SKM-1 treated with dmso at 0.1 percent for 144 hours (cell line): Measurements from ENCODE around the gene EIPR1.
"Not testable (repeated sequence)": the region's sequence is repeated elsewhere in the genome, so short reads cannot be mapped to it uniquely, and the experiment has no call there.

Experiments used
- DNase-seq: peaks from one replicate; lab custom pipeline; 2025; ENCODE audit not compliant: unreplicated experiment; lab: John Stamatoyannopoulos, UW

Gene EIPR1

GRCh38 chr2:3291113-3291512 is 86.5 kb downstream of the EIPR1 start:
- no peak for DNase-seq

- DNase-seq = no peak
These were observed 87.0 kb downstream of the EIPR1 start for GRCh38 chr2:3290655-3291054.

GRCh38 chr2:3289971-3290370 is 87.6 kb downstream of the EIPR1 start:
- no peak for DNase-seq

- no peak for DNase-seq
These were observed 88.1 kb downstream of the EIPR1 start for GRCh38 chr2:3289526-3289925.

DNA sequence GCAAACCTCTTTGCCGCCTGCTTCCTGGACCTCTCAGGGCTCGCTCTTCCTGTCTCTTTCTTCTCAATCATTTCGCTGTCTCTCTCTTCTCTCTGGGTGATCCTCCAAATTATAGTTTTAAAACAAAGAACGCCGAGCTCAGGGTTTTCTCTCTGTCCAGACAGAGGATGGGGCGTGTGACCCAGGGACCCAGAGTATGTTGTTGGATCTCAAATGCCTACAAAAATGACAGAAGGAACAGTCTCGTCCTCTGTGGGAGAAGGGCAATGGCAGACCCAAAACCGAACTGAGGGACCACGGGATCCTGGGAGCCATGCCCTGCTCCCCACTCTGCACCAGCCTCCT is 88.5 kb downstream of the EIPR1 start:
- DNase-seq = no peak

GRCh38 chr2:3288470-3289170 is 89.0 kb downstream of the EIPR1 start:
- DNase-seq = no peak

- no peak for DNase-seq
These were observed 89.7 kb downstream of the EIPR1 start for GRCh38 chr2:3287896-3288295.

GRCh38 chr2:3286646-3287036 is 91.0 kb downstream of the EIPR1 start:
- DNase-seq = not testable (repeated sequence)

GRCh38 chr2:3285901-3286645 is 91.5 kb downstream of the EIPR1 start:
- no peak for DNase-seq

GRCh38 chr2:3284657-3285630 is 92.7 kb downstream of the EIPR1 start:
- no peak for DNase-seq

DNA sequence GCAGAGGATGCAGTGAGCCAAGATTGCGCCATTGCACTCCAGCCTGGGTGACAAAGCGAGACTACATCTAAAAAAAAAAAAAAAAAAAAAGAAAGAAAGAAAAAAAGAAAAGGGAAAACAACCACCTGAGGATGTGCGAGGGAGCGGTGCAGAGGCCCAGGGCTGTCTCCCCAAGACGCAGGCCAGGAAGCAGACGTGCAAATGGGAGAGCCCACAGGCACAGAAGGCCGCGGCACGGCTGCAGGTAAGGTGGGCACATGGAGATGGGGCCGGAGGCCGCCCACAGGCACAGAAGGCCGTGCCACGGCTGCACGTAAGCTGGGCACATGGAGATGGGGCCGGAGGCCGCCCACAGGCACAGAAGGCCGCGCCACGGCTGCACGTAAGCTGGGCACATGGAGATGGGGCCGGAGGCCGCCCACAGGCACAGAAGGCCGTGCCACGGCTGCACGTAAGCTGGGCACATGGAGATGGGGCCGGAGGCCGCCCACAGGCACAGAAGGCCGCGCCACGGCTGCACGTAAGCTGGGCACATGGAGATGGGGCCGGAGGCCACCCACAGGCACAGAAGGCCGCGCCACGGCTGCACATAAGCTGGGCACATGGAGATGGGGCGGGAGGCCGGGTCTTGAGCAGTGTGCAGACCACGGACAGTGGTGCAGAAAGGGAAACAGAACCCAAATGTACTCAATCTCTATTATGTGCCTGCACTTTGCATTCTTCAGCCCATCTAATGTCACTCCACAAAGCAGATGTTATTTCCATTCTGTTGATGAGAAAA is 93.6 kb downstream of the EIPR1 start:
- not testable (repeated sequence) for DNase-seq

- DNase-seq = no peak
These were observed 94.4 kb downstream of the EIPR1 start for GRCh38 chr2:3283206-3283605.

- no peak for DNase-seq
These were observed 95.3 kb downstream of the EIPR1 start for GRCh38 chr2:3282056-3282998.

DNA sequence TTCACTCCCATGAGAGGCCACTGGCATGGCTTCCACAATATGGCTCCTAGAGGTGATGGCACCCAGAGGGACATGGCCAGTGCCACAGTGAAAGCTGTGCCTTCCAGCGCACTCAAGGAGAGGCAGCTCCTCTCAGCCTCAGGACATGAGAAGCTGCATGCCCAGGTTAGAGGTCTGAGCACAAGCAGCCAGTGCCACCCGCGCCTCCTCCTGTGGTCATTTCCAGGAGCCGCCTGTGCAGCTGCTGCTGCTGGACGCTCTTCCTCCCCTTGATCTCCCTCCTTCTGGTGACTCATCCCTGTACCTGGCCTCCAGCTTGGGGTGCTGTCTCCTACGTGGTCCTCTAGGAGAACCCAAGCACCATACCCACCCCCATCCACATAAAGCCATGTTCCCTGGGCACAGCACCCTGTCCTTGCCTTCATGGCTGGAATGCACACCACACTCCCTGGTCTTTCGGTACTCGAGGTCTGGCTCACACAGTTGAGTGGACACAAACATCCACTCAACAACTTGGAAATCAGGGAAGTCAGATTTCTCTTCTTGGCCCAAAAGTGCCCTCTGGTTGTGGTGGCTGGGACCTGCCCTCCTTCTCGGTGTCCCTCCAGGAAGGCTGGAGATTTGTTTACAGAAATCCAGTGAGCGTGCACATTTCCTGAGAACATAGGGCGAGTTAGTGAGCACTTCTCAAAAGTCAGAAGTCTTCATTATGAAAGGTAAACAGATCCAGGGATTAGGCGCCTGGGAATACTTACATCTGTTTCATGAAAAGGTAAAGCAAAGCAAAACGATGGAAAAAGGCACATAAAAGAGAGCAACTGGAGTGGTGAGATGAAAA is 96.7 kb downstream of the EIPR1 start:
- DNase-seq = no peak

GRCh38 chr2:3280197-3280596 is 97.4 kb downstream of the EIPR1 start:
- DNase-seq = no peak

DNA sequence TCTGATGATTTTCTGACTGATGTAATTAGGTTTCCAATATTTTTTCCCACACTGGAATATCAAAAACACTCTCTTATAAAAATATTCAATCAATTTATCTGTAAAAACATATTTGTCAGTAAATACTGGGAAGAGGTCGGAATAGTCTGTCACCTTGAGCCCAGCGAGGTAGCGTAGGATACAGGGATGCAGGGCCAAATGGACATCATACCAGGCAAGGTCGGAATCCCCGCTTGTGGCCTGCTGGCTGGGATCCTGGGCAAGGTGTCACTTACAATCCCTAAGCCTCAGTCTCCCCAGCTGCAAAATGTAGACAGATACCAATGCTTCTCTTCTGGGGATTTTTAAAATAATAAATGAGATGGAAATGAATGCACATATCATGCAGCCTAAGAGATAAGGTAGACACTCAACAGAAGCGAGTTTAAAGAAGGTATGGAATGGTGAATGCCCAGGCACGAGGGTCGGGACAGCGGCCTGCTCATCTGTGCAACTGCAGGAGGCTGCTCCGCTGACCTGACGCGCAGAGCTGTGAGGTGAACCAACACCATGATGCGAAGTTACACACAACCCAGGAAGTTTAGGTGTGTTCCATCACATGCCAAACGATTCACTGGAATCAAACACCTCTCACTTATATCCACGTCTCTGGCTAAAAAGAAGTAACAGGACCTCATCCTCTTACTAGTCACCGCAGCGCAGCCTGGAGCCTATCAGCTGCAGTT is 98.2 kb downstream of the EIPR1 start:
- no peak for DNase-seq

- DNase-seq = no peak
These were observed 98.9 kb downstream of the EIPR1 start for GRCh38 chr2:3278521-3279218.
